ENCODE data around the gene ZNF267.
"Not testable (repeated sequence)": the region's sequence is repeated elsewhere in the genome, so short reads cannot be mapped to it uniquely, and the experiment has no call there.

Gene ZNF267

GRCh38 chr16:31873556-31874365, at the start of gene ZNF267:
ZNF267 (plus strand) TSS chr16:31873807; CDS start chr16:31873967, 160 bp downstream.
- peak; percentile 88 for DNase-seq

- no peak for DNase-seq
Observed at GRCh38 chr16:31833047-31833446, 40.6 kb upstream of the ZNF267 start.

DNA sequence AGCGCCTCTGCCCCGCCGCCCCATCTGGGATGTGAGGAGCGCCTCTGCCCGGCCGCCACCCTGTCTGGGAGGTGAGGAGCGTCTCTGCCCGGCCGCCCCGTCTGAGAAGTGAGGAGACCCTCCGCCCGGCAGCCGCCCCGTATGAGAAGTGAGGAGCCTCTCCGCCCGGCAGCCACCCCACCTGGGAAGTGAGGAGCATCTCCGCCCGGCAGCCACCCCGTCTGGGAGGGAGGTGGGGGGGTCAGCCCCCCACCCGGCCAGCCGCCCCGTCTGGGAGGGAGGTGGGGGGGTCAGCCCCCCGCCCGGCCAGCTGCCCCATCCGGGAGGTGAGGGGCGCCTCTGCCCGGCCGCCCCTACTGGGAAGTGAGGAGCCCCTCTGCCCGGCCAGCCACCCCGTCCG, 37.2 kb upstream of the ZNF267 start:
- DNase-seq = not testable (repeated sequence)

- no peak for DNase-seq
Observed at GRCh38 chr16:31842864-31843263, 30.7 kb upstream of the ZNF267 start.

- DNase-seq = not testable (repeated sequence)
Observed at GRCh38 chr16:31848572-31848971, 25.0 kb upstream of the ZNF267 start.

- DNase-seq = no peak
Observed at GRCh38 chr16:31853291-31853690, 20.3 kb upstream of the ZNF267 start.

DNA sequence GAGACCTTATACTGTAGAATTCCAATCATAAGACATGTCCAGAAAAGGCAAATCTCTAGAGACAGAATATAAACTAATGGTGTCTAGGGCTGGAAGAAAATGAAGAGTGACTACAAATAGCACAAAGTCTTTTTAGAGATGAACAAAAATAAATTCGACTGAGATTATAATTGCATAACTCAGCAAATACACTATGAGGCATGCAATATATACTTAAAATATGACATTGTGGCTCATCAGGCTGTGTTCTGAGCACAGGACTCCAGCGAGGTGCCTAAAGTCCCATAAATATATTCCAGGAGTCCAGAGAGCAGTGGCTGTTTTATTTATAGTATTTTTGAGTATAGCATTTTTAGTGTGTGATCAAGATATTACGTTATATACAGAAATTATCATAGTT, 13.1 kb upstream of the ZNF267 start:
- DNase-seq = no peak

DNA sequence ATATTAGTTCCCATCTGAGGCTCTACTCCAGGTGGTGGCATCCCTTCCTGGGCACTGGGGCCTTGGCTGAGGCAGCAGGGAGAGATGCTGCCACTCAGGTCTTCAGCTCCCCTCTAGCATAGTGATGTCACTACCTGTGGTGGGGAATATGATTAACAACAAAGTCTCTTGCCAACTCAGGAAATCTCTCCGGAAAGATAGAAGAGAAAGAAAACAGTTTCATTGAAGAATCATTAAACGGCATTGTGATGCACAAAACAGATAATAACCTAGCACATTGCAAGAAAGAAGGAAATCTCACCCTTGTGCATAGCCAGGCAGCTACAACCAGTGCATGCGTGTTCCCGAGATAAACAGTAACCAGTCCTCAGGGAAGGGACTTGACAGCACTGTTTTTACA, 12.2 kb upstream of the ZNF267 start:
- no peak for DNase-seq

- DNase-seq = no peak
Observed at GRCh38 chr16:31862761-31863160, 10.8 kb upstream of the ZNF267 start.

DNA sequence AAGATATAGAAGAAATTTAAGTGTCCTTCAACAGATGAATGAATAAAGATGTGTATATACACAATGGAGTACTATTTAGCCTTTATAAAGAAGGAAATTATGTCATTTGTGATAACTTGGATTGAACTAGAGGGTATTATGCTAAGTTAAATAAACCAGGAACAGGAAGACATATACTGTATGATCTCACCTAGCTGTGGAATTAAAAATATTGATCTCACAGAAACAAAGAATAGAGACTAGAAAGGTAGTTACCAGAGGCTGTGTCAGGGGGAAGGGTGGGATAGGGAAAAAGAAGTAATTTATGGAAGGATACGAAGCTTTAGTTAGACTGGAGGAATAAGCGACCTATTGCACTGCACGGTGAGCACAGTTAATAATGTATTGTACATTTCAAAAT, 5.4 kb upstream of the ZNF267 start:
- DNase-seq = no peak

GRCh38 chr16:31868691-31869167, 4.9 kb upstream of the ZNF267 start:
- DNase-seq = peak; percentile 38

- DNase-seq = peak; percentile 2
Observed at GRCh38 chr16:31869511-31870201, 4.0 kb upstream of the ZNF267 start.

DNA sequence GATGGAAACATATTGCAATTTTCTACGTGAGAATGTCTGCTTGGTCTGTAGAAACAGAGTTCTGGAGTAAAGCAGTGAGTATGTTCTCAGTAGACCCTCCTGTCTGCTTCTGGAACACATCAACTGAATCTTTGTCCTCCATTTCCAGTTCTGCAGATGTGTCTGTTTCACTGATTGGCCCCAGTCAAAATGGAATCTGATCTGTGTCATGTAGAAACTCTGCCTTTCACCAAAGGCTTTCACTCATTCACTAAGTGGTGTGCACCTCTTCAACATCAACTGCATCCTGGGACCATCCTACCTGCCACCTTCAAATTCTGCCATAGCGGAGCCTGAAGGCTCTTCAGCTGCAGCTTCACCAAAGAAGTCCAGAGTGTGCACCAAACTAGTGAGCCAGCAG, 2.8 kb upstream of the ZNF267 start:
- no peak for DNase-seq

DNA sequence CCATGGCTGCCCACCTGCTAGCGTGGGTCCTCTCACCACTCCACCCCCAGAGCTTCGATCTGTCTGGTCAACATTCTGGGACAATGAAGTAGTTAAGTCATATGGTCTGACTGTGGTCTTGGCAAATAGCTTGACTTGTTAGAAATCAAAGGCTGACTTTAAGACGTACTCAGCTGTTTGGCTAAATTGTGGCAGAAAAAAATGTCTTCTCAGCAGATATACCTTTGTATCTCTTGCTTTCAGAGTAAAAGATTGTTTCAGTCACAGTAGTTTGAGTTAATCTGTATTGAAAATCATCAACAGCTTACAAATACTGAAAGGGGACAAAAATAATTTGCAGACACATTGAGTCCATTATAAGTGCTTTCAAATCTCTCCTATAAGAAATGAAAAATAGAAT, 2.1 kb upstream of the ZNF267 start:
- DNase-seq = no peak

DNA sequence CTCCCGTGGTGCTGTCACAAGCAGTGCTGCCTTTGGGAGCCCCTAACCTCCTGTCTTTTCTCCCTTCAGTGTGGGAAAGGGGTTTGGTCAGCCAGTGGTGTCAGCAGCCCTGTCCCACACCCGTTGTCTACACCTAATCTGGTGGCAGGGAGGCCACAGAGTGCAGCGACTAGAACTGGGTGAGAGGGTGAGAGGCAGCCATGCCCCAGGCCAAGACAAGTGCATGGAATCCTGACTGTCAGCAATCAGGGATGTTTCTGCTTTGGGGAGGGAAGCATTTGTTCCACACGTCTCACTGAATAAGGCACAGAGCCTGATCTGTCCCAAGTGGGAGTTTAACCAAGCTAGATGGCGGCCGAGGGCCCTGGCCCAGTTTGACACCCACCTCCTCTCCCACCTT, 1.4 kb upstream of the ZNF267 start:
- no peak for DNase-seq

- DNase-seq = peak; percentile 3
Observed at GRCh38 chr16:31874366-31875111, 932 bp downstream of the ZNF267 start.

- DNase-seq = no peak
Observed at GRCh38 chr16:31875112-31875803, 1.7 kb downstream of the ZNF267 start.

DNA sequence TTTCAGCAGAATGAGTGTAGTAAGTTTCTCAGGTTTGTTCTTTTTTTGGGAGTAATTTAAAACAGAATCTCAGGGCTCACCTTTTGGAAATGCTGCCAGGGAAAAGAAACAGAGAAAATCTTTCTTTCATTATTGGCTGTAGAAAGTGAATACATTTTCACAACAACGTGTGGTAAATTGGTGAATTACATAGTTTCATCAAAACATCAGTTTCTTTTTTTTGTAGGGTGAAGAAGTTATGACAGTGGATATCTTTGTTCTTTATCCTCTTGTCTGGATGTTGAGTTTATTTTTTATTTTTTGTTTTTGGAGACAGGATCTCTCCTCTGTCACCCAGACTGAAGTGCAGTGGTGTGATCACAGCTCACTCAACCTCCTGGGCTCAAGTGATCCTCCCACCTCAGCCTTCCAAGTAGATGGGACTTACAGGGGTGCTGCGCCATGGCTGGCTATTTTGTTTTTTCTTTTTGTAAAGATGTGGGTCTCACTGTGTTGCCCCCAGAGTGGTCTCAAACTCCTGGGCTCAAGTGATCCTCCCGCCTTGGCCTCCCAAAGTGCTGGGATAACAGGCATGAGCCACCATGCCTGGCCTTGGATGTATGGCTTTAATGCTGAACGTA, 2.4 kb downstream of the ZNF267 start:
- DNase-seq = no peak

- DNase-seq = no peak
Observed at GRCh38 chr16:31876951-31877828, 3.6 kb downstream of the ZNF267 start.

DNA sequence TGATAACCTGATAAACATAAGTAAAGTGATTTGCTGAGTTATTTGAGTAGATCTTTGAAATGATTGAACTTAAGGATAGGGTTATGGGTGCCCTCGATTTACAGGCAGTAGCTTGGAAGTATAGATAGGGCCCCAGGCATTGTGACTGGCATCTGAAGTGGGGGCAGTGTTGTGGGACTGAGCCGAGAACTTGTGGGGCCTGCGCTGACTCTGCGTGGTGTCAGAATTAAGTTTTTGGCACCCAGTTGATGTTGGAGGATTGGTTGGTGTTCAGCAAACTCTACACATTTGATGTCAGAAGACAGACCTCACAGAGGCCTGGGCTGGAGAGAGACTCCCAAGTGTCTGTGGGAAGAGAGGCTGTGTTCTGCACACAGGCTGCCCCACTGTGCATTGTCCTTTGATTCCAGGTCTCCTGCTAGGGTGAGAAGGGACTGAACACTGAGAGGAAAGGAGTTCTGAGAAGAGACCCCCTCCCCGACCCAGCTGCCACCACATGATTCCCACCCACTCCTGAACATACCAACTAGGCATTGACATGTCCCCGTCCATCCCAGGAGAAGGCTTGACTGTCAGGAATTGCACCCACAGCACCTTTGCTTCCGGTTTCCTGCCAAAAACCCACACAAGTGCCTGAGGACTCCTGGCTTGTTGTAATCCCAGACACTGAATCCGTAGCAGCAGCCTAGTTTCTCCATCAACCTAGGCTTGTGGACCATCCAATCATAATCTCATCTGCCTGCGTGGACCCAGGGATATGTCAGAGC, 4.5 kb downstream of the ZNF267 start:
- DNase-seq = no peak

GRCh38 chr16:31879937-31880321, 6.3 kb downstream of the ZNF267 start:
- no peak for DNase-seq
